ENCODE results near the gene BTBD9.
"Not testable (repeated sequence)": the region's sequence is repeated elsewhere in the genome, so short reads cannot be mapped to it uniquely, and the experiment has no call there.

BTBD9 gene

GRCh38 chr6:38133932-38134703 is 505.6 kb downstream of the BTBD9 start:
- DNase-seq (ENCODE audit: low read depth in 2 of 3, low spot score in 2 of 3): no peak

GRCh38 chr6:38131527-38131965 is 508.2 kb downstream of the BTBD9 start:
- no peak for DNase-seq (ENCODE audit: low read depth in 2 of 3, low spot score in 2 of 3)

GRCh38 chr6:38127284-38127683 is 512.4 kb downstream of the BTBD9 start:
- DNase-seq (ENCODE audit: low read depth in 2 of 3, low spot score in 2 of 3): no peak

GRCh38 chr6:38124224-38124926 is 515.4 kb downstream of the BTBD9 start:
- not testable (repeated sequence) for DNase-seq (ENCODE audit: low read depth in 2 of 3, low spot score in 2 of 3)

GRCh38 chr6:38119516-38119915 is 520.2 kb downstream of the BTBD9 start:
- DNase-seq (ENCODE audit: low read depth in 2 of 3, low spot score in 2 of 3): no peak

GRCh38 chr6:38118791-38119365 is 520.9 kb downstream of the BTBD9 start:
- no peak for DNase-seq (ENCODE audit: low read depth in 2 of 3, low spot score in 2 of 3)

Data from activated CD8-positive, alpha-beta memory T cell treated with anti-CD3 and anti-CD28 coated beads for 48 hours (primary cell).